ENCODE results near the gene TXNIP.

Gene TXNIP

DNA sequence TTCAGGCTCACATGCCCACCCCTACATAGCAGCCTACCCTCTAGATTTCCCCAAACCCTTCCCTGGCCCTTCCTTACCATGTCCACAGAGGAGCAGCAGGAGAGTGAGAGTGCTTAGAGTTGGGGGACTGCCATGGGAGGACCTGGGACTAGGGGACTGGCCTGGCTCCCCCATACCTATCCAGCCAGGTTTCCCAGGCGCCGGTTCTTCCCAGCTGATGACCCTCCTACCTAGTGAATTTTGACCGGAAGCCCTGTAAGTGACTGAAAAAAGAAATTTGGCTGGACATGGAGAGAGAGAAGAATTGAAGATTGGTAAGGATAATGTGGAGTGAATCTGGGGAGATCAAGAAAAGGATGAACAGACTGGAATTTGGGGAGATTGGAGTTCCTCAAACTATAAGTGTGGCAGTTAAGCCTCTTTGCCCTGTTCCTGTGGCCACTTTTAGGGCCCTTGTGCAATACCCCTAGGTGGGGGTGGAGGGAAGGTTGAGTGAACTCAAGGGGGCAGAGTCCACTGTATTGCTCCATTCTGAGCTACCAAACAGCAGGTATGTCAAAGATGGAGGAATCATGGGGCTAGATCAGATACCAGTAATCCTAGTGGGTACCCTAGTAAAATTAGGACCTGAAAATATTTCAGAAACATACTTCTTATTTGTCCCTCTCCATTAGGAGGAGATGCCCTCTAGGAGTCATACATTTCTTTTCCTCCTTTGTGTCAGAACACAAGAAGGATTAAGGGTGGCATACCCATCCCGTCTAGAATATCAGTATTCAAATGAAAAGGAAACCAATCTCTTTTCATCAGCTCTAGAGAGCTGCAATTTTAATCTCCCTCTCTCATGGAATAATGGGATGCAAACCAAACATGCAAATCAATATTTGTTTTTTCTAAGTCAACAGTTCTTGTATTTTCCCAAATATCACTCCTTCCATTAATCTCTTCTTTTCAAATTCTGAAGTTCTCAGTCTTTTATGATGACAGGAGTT lies 24.0 kb upstream of the TXNIP start:
- no peak for DNase-seq (ENCODE audit: low read depth)
- no peak for TF ChIP-seq CTCF (conservative IDR thresholded peaks at IDR 0.05; ENCODE audit: low read length)
- no peak overlapping the region for H3K4me3 ChIP-seq (ENCODE audit: low read length)

- no peak for TF ChIP-seq CTCF (conservative IDR thresholded peaks at IDR 0.05; ENCODE audit: low read length)
- no peak overlapping the region for H3K4me3 ChIP-seq (ENCODE audit: low read length)
- no peak for DNase-seq (ENCODE audit: low read depth)
Observed at GRCh38 chr1:146019231-146020057, 23.1 kb upstream of the TXNIP start.

DNA sequence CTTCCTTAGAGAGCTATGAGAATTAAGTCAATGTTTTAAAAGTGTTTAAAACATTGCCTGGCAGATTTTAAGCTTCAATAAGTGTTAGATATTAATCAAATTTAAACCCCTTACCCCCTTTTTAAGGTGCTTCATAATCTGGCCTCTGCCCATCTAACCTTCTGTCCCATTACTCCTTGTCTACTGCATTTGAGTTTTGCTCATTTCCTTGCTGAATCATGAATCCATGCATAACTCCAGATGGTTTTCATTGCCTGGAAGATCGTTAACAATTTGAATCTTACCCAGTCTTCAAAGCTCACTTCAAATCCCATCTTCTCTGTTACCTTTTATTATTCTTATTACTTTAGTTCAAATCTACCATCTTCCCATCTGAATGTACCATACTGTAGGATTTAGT lies 20.5 kb upstream of the TXNIP start:
- peak; percentile 43 for DNase-seq (ENCODE audit: low read depth)
- TF ChIP-seq CTCF (conservative IDR thresholded peaks at IDR 0.05; ENCODE audit: low read length), result no peak
- H3K4me3 ChIP-seq (ENCODE audit: low read length), result no peak overlapping the region

DNA sequence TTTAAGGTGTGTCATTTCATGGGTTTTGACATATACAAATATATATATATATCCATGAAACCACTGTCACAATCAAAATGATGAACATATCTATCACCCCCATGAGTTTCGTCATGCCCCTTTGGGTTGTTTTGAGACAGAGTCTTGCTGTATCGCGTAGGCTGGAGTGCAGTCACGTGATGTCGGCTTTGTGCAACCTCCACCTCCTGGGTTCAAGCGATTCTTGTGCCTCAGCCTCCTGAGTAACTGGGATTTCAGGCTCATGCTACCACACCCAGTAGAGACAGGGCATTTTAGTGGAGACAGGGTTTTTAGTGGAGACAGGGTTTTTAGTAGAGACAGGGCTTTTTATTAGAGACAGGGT lies 17.2 kb upstream of the TXNIP start:
- no peak for TF ChIP-seq CTCF (conservative IDR thresholded peaks at IDR 0.05; ENCODE audit: low read length)
- no peak for DNase-seq (ENCODE audit: low read depth)
- H3K4me3 ChIP-seq (ENCODE audit: low read length), result no peak overlapping the region

- DNase-seq (ENCODE audit: low read depth), result peak; percentile 81
- peak; percentile 77 for TF ChIP-seq CTCF (conservative IDR thresholded peaks at IDR 0.05; ENCODE audit: low read length)
- no peak overlapping the region for H3K4me3 ChIP-seq (ENCODE audit: low read length)
Observed at GRCh38 chr1:146012703-146013558, 16.6 kb upstream of the TXNIP start.

DNA sequence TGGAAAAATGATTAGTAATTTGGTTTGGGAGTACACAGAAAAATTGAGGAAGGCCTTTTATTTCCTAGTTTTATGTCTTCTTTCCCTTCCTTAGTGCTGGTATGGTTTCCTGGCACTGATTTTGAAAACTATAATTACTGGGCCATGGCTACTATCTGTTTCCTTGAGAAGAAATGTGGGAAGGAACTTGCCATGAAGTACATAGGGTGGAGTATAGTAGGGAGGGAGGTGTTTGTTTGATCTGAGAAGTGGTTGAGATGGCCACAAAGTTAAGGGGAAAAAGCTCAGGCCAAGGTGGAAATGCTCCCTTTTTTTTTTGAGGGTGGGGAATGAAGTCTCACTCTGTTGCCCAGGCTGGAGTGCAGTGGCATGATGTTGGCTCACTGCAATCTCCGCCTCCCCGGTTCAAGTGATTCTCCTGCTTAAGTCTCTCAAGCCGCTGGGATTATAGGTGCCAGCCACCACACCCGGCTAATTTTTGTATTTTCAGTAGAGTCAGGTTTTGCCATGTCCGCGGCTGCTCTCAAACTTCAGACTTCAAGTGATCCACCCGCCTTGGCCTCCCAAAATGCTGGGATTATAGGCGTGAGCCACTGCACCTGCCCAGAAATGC lies 13.9 kb upstream of the TXNIP start:
- DNase-seq (ENCODE audit: low read depth), result no peak
- no peak overlapping the region for H3K4me3 ChIP-seq (ENCODE audit: low read length)
- TF ChIP-seq CTCF (conservative IDR thresholded peaks at IDR 0.05; ENCODE audit: low read length), result no peak
